Dermis microvascular lymphatic vessel endothelial cell (primary cell): ENCODE data around the gene BCKDHA. TPM values are rescaled to one million over a fixed set of nuclear protein-coding genes. Genes with fewer than 3 reads are reported as not detected.
"Not testable (repeated sequence)": the region's sequence is repeated elsewhere in the genome, so short reads cannot be mapped to it uniquely, and the experiment has no call there.

Source experiments
- DNase-seq, 2 donors: peaks; one replicate each; pipeline versions ENCODE4 v3.0.0 to v3.0.0-alpha.2; 2010; ENCODE audit warnings: low read depth in 2 of 2
- total RNA-seq: library from RNA; depleted of rRNA; stranded (reverse); fragments of >200 nt; gene quantifications from 2 replicates; pipeline ENCODE4 v1.2.1, GENCODE V29; 2014

BCKDHA gene
- total RNA-seq, 1 donor from 2014 or later = 35.8 TPM

DNA sequence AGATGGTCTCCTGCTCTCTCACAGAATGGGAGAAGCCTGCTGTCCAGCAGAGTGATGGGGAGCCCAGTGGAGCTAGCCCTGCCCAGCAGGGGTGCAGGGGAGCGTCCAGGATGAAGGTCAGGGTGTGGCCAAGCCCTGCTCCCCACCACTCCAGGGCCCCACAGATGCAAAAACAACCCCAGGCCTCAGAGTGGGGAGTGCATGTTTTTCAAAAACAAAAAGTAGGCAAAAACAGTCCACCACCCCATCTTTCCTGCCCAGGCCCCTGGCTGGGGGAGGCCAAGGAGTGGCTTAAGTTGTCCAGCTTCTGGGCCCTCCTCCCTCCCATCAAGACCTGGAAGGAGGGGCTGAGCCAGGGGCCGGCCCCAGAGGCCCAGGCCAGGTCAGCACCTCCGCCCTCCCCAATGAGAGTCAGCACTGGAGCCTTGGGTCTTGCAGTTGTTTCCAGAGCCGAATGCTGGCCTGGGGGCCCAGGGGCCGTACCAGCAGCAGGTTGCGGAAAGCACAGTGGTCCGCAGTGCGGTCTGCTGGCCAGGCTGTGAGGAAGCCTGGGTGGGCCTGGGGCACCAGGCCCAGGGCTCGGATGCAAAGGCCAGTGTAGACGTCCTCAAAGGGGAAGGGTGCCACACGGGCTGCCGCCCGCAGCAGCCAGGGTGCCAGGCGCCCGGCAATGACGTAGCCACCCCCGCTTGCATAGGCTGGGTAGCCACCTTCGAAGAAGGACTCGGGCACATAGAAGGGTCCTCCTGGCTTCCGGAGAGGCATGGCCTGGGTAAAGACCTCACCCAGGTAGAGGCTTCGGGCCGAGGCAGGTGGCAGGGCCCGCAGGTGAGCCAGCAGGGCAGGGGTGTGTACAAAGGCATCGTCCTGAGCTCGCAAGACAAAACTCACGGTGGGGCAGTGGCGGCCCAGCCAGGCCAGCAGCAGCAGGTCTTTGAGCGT lies 27.8 kb downstream of the BCKDHA start:
- no peak for DNase-seq

GRCh38 chr19:41426116-41426841 lies 28.7 kb downstream of the BCKDHA start:
- DNase-seq = no peak

GRCh38 chr19:41426952-41427646 lies 29.5 kb downstream of the BCKDHA start, which contains the start of gene B3GNT8:
B3GNT8 (minus strand) TSS chr19:41427374; CDS start chr19:41426778, 596 bp downstream.
- DNase-seq = peak in 1 of 2 donors; percentile 64

DNA sequence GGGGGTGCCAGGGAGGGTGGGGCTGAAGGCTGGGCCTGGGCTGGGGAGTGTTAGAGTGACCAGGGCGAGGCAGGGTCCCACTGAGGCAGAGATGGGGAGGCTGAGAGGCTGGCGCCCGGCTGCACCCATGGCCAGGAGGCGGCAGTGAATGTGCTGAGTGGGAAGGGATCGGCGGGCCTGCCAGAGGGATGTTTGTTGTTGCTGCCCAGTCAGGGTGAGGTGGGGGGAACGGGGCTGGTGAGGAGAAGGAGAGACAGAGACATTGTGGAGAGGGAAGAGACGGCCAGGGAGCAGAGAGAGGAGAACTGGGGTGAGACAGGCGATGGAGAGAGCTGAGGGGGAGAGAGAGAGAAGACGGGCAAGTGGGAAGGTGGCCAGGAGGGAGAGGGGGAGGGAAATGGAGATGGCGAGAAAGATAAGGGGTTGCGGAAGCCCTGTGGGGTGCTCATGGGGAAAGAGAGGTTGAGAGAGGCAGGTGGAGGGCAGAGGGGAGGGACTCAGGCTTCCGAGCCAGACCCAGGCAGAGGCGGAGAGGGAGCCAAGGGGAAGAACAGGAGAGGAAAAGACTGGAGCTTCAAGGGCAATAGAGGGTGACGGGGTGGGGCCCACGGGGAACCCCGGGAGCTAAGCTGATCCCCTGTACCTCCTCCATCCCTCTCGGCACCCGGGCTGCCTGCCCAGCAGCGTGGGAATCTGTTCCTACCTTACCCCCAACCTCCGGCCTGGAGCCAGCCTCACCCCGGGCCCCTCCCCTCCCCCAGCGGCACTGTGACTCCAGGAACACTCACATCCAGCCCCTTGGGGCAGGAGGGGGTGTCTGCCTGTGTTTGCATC lies 30.2 kb downstream of the BCKDHA start:
- peak in 1 of 2 donors; percentile 31 for DNase-seq

DNA sequence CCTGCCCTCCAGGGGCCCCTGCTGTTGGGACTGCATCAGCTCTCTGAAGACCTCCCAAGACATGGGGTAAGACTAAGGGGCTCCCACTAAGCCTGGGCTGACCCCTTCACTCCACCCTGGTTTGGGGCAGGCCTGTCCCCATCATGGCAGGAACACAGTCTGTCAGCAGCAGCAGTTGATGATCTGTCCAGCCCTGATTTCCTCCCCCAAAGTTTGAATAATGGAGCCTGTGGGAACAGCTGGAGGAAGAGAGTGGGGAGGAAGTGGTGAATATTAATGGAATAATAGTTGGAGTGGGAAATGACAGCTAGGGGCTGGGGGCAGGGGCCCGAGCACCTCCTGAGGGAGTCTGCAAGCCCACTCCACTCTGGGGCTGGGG lies 30.9 kb downstream of the BCKDHA start:
- DNase-seq = peak in 1 of 2 donors; percentile 20

DNA sequence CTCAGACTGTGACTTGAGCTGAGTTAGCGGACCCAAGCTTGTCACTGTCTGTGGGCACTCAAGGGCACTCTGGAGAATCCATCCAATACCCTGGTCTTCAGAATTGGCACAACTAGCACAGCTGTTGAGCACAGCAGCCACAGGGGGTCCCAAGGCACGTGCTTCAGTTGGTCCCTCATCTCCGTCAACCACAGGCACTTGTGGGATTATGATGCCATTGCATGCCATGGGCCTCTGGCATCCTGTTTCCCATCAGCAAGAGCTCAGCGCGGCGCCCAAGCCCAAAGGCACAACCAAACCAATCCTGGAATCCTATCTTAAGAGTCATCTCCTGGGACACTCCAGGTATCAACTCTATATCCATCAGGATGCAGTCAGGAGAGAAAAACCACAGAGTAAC lies 33.3 kb downstream of the BCKDHA start:
- DNase-seq = no peak

DNA sequence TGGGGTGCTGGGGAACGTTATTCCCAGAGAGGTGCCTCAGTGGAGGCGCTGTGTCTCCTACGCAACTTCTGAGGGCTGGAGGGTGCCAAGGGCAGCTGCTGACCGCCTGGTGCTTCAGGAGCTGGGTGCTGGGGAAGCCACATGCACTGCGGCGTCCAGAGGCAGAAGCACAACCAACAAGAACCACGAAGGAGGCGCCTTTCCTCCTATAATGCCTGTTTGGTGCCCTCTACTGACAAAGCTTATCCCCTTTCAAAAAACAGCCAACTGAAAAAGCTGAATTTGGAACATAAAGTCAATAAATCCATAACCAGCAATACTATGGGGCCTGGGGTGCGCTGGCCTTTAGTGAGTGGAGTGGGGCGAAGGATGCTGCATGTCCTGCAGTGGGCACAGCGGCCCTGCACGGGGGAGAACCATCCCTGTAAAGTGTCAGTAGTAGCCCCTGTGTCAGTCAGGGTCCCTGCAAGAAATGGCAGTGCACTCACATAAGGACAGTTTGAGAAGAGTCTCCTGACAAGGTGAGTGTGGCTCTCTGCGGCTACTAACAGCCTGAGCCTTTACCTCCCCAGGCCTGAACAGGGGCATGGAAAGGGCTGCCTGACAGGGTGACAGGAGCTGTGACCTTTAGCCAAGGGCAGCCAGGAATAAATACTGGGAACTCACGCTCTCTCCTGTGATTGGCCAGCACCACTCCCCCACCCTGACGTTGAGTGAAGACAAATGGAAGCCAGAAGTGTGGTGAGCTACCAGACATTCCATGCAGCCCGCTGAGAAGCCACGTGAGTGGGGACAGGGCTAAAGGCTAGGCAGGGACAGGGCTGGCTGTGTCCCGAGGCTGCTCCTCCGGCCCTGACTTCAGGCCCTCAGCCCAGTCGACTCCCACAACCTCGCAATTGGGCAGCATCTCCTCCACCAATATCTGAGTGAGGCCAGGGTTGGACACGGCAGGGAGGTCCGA lies 34.1 kb downstream of the BCKDHA start:
- peak in 1 of 2 donors; percentile 67 for DNase-seq

DNA sequence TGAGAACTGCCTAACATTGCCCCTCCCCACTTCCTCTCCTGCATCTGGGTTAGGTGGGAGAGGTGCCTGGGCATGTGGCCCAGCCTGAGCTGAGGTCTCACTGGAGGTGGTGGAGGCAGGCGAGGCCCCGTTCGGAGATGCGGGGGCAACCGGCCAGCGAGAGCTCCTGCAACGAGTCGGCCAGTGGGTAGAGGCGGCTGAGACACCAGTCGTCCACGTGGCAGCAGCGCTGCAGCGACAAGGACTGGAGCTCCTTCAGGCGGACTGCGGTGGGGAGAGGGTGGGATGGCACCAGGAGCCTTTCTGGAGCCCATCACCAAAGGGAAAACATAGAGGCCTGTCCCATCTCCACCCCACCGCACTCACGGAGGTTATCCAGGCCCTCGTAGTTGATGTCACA lies 35.6 kb downstream of the BCKDHA start:
- no peak for DNase-seq

DNA sequence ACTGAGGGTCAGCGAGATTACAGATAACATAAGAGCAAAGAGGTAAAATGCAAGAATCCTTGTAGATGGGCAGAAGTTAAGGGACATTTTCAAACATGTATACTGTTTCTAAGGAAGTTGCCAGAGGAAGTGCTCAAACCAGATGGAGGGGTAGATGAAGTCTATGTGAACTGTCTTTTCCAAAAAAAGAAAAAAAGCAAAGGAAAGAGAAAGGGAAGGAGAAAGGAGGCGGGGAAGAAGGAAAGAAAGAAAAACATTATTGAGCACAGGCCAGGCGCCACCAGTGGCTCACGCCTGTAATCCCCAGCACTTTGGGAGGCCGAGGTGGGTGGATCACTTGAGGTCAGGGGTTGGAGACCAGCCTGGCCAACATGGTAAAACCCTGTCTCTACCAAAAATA lies 36.8 kb downstream of the BCKDHA start:
- no peak for DNase-seq

DNA sequence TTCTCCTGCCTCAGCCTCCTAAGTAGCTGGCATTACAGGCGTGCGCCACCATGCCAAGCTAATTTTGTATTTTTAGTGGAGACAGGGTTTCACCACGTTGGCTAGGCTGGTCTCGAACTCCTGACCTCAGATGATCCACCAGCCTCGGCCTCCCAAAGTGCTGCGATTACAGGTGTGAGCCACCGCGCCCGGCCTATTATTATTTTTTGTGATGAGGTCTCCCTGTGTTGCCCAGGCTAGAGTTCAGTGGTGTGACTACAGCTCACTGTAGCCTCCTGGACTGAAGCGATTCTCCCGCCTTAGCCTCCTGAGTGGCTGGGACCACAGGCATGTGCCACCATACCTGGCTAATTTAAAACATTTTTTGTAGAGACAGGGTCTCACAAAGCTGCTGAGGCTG lies 37.8 kb downstream of the BCKDHA start:
- not testable (repeated sequence) for DNase-seq

GRCh38 chr19:41435936-41436673 lies 38.5 kb downstream of the BCKDHA start:
- no peak for DNase-seq

DNA sequence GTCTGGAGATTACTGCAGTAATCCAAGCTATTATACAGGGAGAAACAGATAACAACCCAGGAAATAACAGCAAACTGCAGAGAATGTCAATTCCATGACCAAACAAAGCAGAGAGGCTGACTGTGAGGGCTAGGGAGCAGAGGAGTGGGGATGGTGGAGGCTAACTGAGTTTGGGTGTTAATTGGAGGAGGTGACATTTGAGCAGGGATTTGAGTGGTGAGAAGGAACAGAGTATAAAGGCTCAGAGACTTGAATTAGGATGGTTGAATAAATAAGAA lies 39.0 kb downstream of the BCKDHA start:
- DNase-seq = no peak

DNA sequence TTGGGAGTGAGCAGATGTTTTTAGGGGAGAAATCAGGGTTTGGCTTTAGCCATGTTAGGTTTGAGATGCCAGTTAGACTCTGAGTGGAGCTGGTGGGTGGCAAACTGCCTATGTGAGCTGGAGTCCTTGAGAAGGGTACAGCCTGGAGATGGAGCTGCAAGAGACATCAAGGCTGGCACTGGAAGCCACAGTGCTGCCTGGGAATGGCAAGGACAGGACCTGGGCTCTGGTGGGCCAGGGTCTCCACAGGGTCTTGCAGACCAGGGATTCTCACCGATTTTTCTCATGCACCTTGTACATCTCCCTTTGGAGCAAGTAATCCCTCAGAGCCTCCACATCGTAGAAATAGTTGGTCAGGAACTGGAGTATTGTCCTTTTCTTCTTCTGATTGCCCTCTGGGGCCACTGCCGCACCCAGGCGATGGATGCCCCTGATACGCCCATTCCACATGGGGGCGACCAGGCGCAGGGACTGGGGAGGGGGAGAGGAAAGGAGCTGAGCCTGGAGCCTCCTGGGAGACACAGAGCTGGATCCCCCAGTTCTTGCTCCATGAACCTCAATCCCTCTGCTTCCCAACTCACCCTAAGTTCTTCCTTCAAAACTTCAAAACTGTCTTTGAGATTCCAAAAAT lies 40.4 kb downstream of the BCKDHA start:
- no peak for DNase-seq

DNA sequence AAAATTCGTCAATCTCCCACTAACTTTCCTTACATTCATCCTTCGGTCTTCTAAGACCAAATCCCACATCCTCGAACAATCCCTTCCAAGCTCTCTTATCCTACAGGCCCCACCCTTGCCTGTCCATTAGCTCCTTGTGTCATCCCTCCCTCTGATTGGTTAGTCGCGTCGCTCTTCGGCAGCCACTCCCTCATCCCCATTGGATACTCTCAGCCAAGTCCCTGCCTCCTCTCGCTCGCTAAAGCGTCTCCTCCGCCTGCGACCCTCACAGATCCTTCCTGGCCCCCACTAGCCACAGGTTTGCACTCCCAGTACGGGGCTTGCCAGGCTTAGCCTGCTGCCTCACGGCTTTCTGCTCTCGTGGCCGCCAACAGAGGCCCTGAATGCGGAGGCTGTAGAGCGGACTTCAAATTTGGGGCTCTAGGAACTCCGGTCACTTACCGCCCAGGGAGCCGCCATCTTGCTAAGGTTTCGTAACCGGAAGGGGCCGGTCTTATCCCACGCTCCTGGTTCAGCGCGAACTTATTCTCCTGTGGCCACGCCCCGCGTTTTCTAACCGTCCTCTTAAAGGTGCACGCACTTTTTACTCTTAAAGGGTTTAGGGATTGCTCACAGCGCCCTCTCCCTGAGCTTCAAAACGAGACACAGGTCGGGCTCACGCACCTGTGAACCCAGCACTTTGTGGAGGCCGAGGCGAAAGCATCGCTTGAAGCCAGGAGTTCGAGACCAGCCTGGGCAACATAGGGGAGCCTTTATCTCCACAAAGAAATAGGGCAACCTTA lies 42.0 kb downstream of the BCKDHA start, which contains the start of gene DMAC2:
TSS of gene DMAC2 (minus strand) at position 472 of the 782 bp plus-strand sequence. CDS start at position 459, 13 bp downstream.
- DNase-seq = peak; percentile 93 to 98

- DNase-seq = no peak
Measured at GRCh38 chr19:41441321-41441945, 43.8 kb downstream of the BCKDHA start.

DNA sequence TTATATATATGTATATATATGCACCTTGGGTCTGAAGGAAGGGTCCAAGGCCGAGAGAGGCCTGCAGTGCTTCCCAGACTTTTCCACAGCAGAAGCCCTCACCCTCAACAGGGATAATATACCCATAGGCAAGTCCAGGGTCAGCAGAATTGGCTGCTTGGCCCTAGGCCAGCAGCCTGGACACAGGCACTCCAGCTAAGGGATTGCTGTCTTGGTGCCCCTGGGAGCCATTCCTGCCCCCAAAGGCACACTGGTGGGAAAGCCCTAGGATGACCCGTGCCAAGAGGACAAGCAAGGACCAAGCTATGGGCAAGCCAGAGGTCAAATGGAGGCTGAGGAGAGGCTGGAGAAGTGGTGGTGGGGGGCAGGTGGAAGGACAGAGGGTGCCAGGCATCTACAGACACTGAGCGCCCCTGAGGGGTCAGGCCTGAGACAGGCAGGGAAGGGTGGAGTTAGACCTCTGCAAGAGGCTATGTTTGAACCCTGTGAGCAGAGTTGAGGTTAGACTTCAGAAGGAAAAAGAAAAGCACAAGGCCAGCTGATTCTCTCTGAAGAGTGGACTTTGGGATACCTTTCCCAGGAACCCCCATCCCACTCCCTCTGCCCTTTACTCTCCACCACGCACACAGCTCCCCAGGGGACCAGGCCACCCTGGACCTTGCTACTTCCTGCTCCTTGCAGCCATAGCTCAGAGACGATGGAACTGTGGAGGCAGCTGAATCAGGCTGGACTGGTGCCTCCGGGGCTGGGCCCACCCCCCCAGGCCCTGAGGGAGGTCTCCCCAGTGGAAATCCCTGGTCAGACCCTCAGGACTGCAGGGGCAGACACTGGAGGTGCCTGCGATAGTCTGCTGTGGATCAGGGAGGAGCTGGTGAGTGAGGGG lies 45.1 kb downstream of the BCKDHA start, which contains the start of gene ERICH4:
TSS of gene ERICH4 (plus strand) at position 684 of the 883 bp plus-strand sequence. CDS start at position 698, 14 bp downstream.
- no peak for DNase-seq
